ENCODE measurements around the gene PRICKLE4. TPM values are rescaled to one million over a fixed set of nuclear protein-coding genes. Genes with fewer than 3 reads are reported as not detected.
"Not testable (repeated sequence)": the region's sequence is repeated elsewhere in the genome, so short reads cannot be mapped to it uniquely, and the experiment has no call there.

The PRICKLE4 gene
- total RNA-seq, 2 donors from 2014 or later = 11.4 to 11.6 TPM

GRCh38 chr6:41799559-41799911 lies 19.0 kb downstream of the PRICKLE4 start:
- WGBS = 72% methylated on average over 2 of the region's 2 CpGs
- no peak for DNase-seq (ENCODE audit: low spot score)
- H3K36me3 ChIP-seq = no peaks in the 10 kb centered on the region

GRCh38 chr6:41801380-41801779 lies 20.8 kb downstream of the PRICKLE4 start:
- DNase-seq (ENCODE audit: low spot score) = no peak
- Histone ChIP-seq H3K4me3 (no peak overlapping the region), H3K9me3 (no peaks in the 10 kb centered on the region), H3K27ac (no peak overlapping the region), H3K27me3 (replicated peaks; ENCODE audit: insufficient read depth) (no peaks in the 10 kb centered on the region), H3K4me1 (replicated peaks) (no peaks in the 10 kb centered on the region), H3K36me3 (no peaks in the 10 kb centered on the region)
- TF ChIP-seq CTCF (IDR thresholded peaks at IDR 0.05) (peak in 2 of 4 experiments; percentile 25 to 49), POLR2A (IDR thresholded peaks at IDR 0.05) (no peak)
- intact Hi-C loops (cut with DNase I) = no loop called here
- 83% methylated on average over 2 of the region's 2 CpGs for WGBS

More at GRCh38 chr6:41799559-41799911, 19.0 kb downstream of the PRICKLE4 start:
- H3K27ac ChIP-seq = no peak overlapping the region
- no peaks in the 10 kb centered on the region for H3K4me1 ChIP-seq (replicated peaks)
- TF ChIP-seq POLR2AphosphoS5 (IDR thresholded peaks at IDR 0.05) (no peak), POLR2A (IDR thresholded peaks at IDR 0.05) (no peak), CTCF (IDR thresholded peaks at IDR 0.05) (no peak)
- no peak overlapping the region for H3K4me3 ChIP-seq
- intact Hi-C loops (cut with DNase I) = no loop called here
- H3K27me3 ChIP-seq (replicated peaks; ENCODE audit: insufficient read depth) = no peaks in the 10 kb centered on the region
- no peaks in the 10 kb centered on the region for H3K9me3 ChIP-seq

- H3K9me3 ChIP-seq = no peaks in the 10 kb centered on the region
- no peak overlapping the region for H3K27ac ChIP-seq
- 95% methylated on average over 69 of the region's 74 CpGs for WGBS
- TF ChIP-seq CTCF (IDR thresholded peaks at IDR 0.05) (no peak), POLR2AphosphoS5 (IDR thresholded peaks at IDR 0.05) (no peak), POLR2A (IDR thresholded peaks at IDR 0.05) (no peak)
- H3K27me3 ChIP-seq (replicated peaks; ENCODE audit: insufficient read depth) = no peaks in the 10 kb centered on the region
- intact Hi-C loops (cut with DNase I) = no loop called here
- H3K36me3 ChIP-seq = no peaks in the 10 kb centered on the region
- DNase-seq (ENCODE audit: low spot score) = no peak
- no peaks in the 10 kb centered on the region for H3K4me1 ChIP-seq (replicated peaks)
- H3K4me3 ChIP-seq = no peak overlapping the region
These were observed 25.5 kb downstream of the PRICKLE4 start for GRCh38 chr6:41805830-41806774.

GRCh38 chr6:41811095-41811494 lies 30.5 kb downstream of the PRICKLE4 start:
- no peak for TF ChIP-seq POLR2A (IDR thresholded peaks at IDR 0.05)
- TF ChIP-seq CTCF (IDR thresholded peaks at IDR 0.05) = no peak
- no peak for TF ChIP-seq POLR2AphosphoS5 (IDR thresholded peaks at IDR 0.05)
- Histone ChIP-seq H3K4me1 (replicated peaks) (no peaks in the 10 kb centered on the region), H3K27ac (no peak overlapping the region), H3K4me3 (no peak overlapping the region), H3K27me3 (replicated peaks; ENCODE audit: insufficient read depth) (no peaks in the 10 kb centered on the region), H3K9me3 (no peaks in the 10 kb centered on the region), H3K36me3 (no peaks in the 10 kb centered on the region)
- no peak for DNase-seq (ENCODE audit: low spot score)
- 88% methylated on average over 3 of the region's 3 CpGs for WGBS
- intact Hi-C loops (cut with DNase I) = no loop called here

- H3K4me3 ChIP-seq; H3K27me3 ChIP-seq (replicated peaks; ENCODE audit: insufficient read depth); H3K36me3 ChIP-seq; intact Hi-C loops (cut with DNase I); H3K4me1 ChIP-seq (replicated peaks); DNase-seq (ENCODE audit: low spot score); H3K27ac ChIP-seq; H3K9me3 ChIP-seq: not testable (repeated sequence)
- 98% methylated on average over 13 of the region's 13 CpGs for WGBS
These were observed 31.4 kb downstream of the PRICKLE4 start for GRCh38 chr6:41811946-41812345.

Data from prostate gland (tissue), 2 donors.